ENCODE results near the gene ESAM.

ESAM gene

GRCh38 chr11:124804884-124805283, 42.8 kb upstream of the ESAM start:
- Histone ChIP-seq H3K4me3 (ENCODE audit: insufficient read depth in 1 of 2, low read depth in 1 of 2, low read length in 2 of 2) (no peak overlapping the region), H3K23ac (ENCODE audit: low read length in 2 of 2) (no peak overlapping the region), H3K4me1 (ENCODE audit: control insufficient read depth, insufficient read depth, low read depth, low read length) (peaks cover 2% of the 10 kb centered on the region), H2AK5ac (ENCODE audit: low read length, severe bottlenecking) (no peak overlapping the region), H2BK120ac (ENCODE audit: low read depth, low read length) (no peak overlapping the region), H3K4me2 (ENCODE audit: low read length, poor library complexity, severe bottlenecking) (no peak overlapping the region), H3K4ac (ENCODE audit: low read depth in 1 of 2, low read length in 2 of 2) (no peak overlapping the region), H2BK12ac (ENCODE audit: low read length in 2 of 2) (no peak overlapping the region), H4K8ac (ENCODE audit: low read length) (no peak overlapping the region), H3K14ac (ENCODE audit: low read length in 2 of 2) (no peak overlapping the region), H3K9ac (ENCODE audit: low read length) (no peak overlapping the region), H3K36me3 (ENCODE audit: control insufficient read depth in 1 of 2, insufficient read depth in 2 of 2, low read depth in 1 of 2, low read length in 2 of 2) (peaks cover 0 to 4% of the 10 kb centered on the region in 2 experiments), H3K9me3 (ENCODE audit: control insufficient read depth, low read length) (no peaks in the 10 kb centered on the region), H3K27ac (ENCODE audit: low read length, poor library complexity, severe bottlenecking) (no peak overlapping the region), H3K79me1 (replicated peaks; ENCODE audit: low read length, poor library complexity, severe bottlenecking) (no peaks in the 10 kb centered on the region), H3K18ac (ENCODE audit: low read depth in 1 of 2, low read length in 2 of 2) (no peak overlapping the region), H4K91ac (ENCODE audit: low read length) (no peak overlapping the region), H2AFZ (ENCODE audit: low read depth, low read length) (no peak overlapping the region), H3K27me3 (ENCODE audit: control insufficient read depth in 1 of 2, insufficient read depth in 1 of 2, low read length in 2 of 2) (peaks cover 6 to 17% of the 10 kb centered on the region in 2 experiments), H2BK15ac (ENCODE audit: low read depth, poor library complexity, severe bottlenecking) (no peak overlapping the region), H2BK5ac (ENCODE audit: low read depth, low read length, poor library complexity, severe bottlenecking) (no peak overlapping the region)
- DNase-seq = no peak
- 92% methylated on average over 3 of the region's 3 CpGs for WGBS

- no peak overlapping the region for H2BK15ac ChIP-seq (ENCODE audit: low read depth, poor library complexity, severe bottlenecking)
- H2BK5ac ChIP-seq (ENCODE audit: low read depth, low read length, poor library complexity, severe bottlenecking) = no peak overlapping the region
- peaks cover 0 to 8% of the 10 kb centered on the region in 2 experiments for H3K27me3 ChIP-seq (ENCODE audit: control insufficient read depth in 1 of 2, insufficient read depth in 1 of 2, low read length in 2 of 2)
- H3K4me3 ChIP-seq (ENCODE audit: insufficient read depth in 1 of 2, low read depth in 1 of 2, low read length in 2 of 2) = peak overlapping the region in 1 of 2 experiments; percentile 82
- DNase-seq = peak; percentile 16
- H4K8ac ChIP-seq (ENCODE audit: low read length) = no peak overlapping the region
- H3K4ac ChIP-seq (ENCODE audit: low read depth in 1 of 2, low read length in 2 of 2) = no peak overlapping the region
- peaks cover 4% of the 10 kb centered on the region for H3K4me1 ChIP-seq (ENCODE audit: control insufficient read depth, insufficient read depth, low read depth, low read length)
- no peak overlapping the region for H3K4me2 ChIP-seq (ENCODE audit: low read length, poor library complexity, severe bottlenecking)
- no peak overlapping the region for H2BK120ac ChIP-seq (ENCODE audit: low read depth, low read length)
- no peak overlapping the region for H3K18ac ChIP-seq (ENCODE audit: low read depth in 1 of 2, low read length in 2 of 2)
- H3K79me1 ChIP-seq (replicated peaks; ENCODE audit: low read length, poor library complexity, severe bottlenecking) = peaks cover 3% of the 10 kb centered on the region
- H3K27ac ChIP-seq (ENCODE audit: low read length, poor library complexity, severe bottlenecking) = no peak overlapping the region
- H3K14ac ChIP-seq (ENCODE audit: low read length in 2 of 2) = no peak overlapping the region
- no peaks in the 10 kb centered on the region for H3K9me3 ChIP-seq (ENCODE audit: control insufficient read depth, low read length)
- no peak overlapping the region for H2AFZ ChIP-seq (ENCODE audit: low read depth, low read length)
- H2AK5ac ChIP-seq (ENCODE audit: low read length, severe bottlenecking) = no peak overlapping the region
- no peak overlapping the region for H4K91ac ChIP-seq (ENCODE audit: low read length)
- H3K36me3 ChIP-seq (ENCODE audit: control insufficient read depth in 1 of 2, insufficient read depth in 2 of 2, low read depth in 1 of 2, low read length in 2 of 2) = peaks cover 0 to 4% of the 10 kb centered on the region in 2 experiments
- 68% methylated on average over 2 of the region's 8 CpGs for WGBS
- H2BK12ac ChIP-seq (ENCODE audit: low read length in 2 of 2) = no peak overlapping the region
- H3K23ac ChIP-seq (ENCODE audit: low read length in 2 of 2) = no peak overlapping the region
- H3K9ac ChIP-seq (ENCODE audit: low read length) = peak overlapping the region; percentile 95
Measured at GRCh38 chr11:124801636-124802312, 39.7 kb upstream of the ESAM start.

GRCh38 chr11:124801014-124801413, 38.9 kb upstream of the ESAM start:
- Histone ChIP-seq H3K79me1 (replicated peaks; ENCODE audit: low read length, poor library complexity, severe bottlenecking) (peaks cover 4% of the 10 kb centered on the region), H3K4me2 (ENCODE audit: low read length, poor library complexity, severe bottlenecking) (peak overlapping the region; percentile 94), H3K23ac (ENCODE audit: low read length in 2 of 2) (no peak overlapping the region), H3K4me3 (ENCODE audit: insufficient read depth in 1 of 2, low read depth in 1 of 2, low read length in 2 of 2) (peak overlapping the region in 1 of 2 experiments; percentile 82), H3K14ac (ENCODE audit: low read length in 2 of 2) (no peak overlapping the region), H2AK5ac (ENCODE audit: low read length, severe bottlenecking) (no peak overlapping the region), H2BK5ac (ENCODE audit: low read depth, low read length, poor library complexity, severe bottlenecking) (no peak overlapping the region), H2BK12ac (ENCODE audit: low read length in 2 of 2) (no peak overlapping the region), H3K4ac (ENCODE audit: low read depth in 1 of 2, low read length in 2 of 2) (no peak overlapping the region), H3K9me3 (ENCODE audit: control insufficient read depth, low read length) (no peaks in the 10 kb centered on the region), H2AFZ (ENCODE audit: low read depth, low read length) (no peak overlapping the region), H3K27me3 (ENCODE audit: control insufficient read depth in 1 of 2, insufficient read depth in 1 of 2, low read length in 2 of 2) (peaks cover 0 to 8% of the 10 kb centered on the region in 2 experiments), H2BK15ac (ENCODE audit: low read depth, poor library complexity, severe bottlenecking) (no peak overlapping the region), H2BK120ac (ENCODE audit: low read depth, low read length) (no peak overlapping the region), H3K27ac (ENCODE audit: low read length, poor library complexity, severe bottlenecking) (peak overlapping the region; percentile 85), H4K91ac (ENCODE audit: low read length) (no peak overlapping the region), H3K18ac (ENCODE audit: low read depth in 1 of 2, low read length in 2 of 2) (no peak overlapping the region), H4K8ac (ENCODE audit: low read length) (no peak overlapping the region), H3K9ac (ENCODE audit: low read length) (peak overlapping the region; percentile 95), H3K36me3 (ENCODE audit: control insufficient read depth in 1 of 2, insufficient read depth in 2 of 2, low read depth in 1 of 2, low read length in 2 of 2) (peaks cover 0 to 4% of the 10 kb centered on the region in 2 experiments), H3K4me1 (ENCODE audit: control insufficient read depth, insufficient read depth, low read depth, low read length) (peaks cover 4% of the 10 kb centered on the region)
- 10% methylated on average over 2 of the region's 8 CpGs for WGBS
- DNase-seq = peak; percentile 70

GRCh38 chr11:124800226-124800929, 38.3 kb upstream of the ESAM start, which contains the start of gene MSANTD2:
TSS of gene MSANTD2 (minus strand) at chr11:124800406. CDS start at chr11:124800380, 26 bp downstream.
- Histone ChIP-seq H2BK15ac (ENCODE audit: low read depth, poor library complexity, severe bottlenecking) (peak within 1 kb of the TSS; percentile 99), H3K4me1 (ENCODE audit: control insufficient read depth, insufficient read depth, low read depth, low read length) (peaks cover 4% of the 10 kb centered on the region), H2BK5ac (ENCODE audit: low read depth, low read length, poor library complexity, severe bottlenecking) (peak within 1 kb of the TSS; percentile 100), H3K4me3 (ENCODE audit: insufficient read depth in 1 of 2, low read depth in 1 of 2, low read length in 2 of 2) (peak within 1 kb of the TSS; percentile 82 to 100), H3K23ac (ENCODE audit: low read length in 2 of 2) (peak within 1 kb of the TSS in 1 of 2 experiments; percentile 94), H3K27ac (ENCODE audit: low read length, poor library complexity, severe bottlenecking) (peak within 1 kb of the TSS; percentile 85), H3K27me3 (ENCODE audit: control insufficient read depth in 1 of 2, insufficient read depth in 1 of 2, low read length in 2 of 2) (peaks cover 0 to 8% of the 10 kb centered on the region in 2 experiments), H3K36me3 (ENCODE audit: control insufficient read depth in 1 of 2, insufficient read depth in 2 of 2, low read depth in 1 of 2, low read length in 2 of 2) (peaks cover 0 to 4% of the 10 kb centered on the region in 2 experiments), H3K4ac (ENCODE audit: low read depth in 1 of 2, low read length in 2 of 2) (peak within 1 kb of the TSS; percentile 98 to 100), H4K91ac (ENCODE audit: low read length) (peak within 1 kb of the TSS; percentile 100), H4K8ac (ENCODE audit: low read length) (peak within 1 kb of the TSS; percentile 100), H3K18ac (ENCODE audit: low read depth in 1 of 2, low read length in 2 of 2) (peak within 1 kb of the TSS; percentile 96 to 99), H2BK120ac (ENCODE audit: low read depth, low read length) (peak within 1 kb of the TSS; percentile 100), H2AK5ac (ENCODE audit: low read length, severe bottlenecking) (no peak within 1 kb of the TSS), H3K9me3 (ENCODE audit: control insufficient read depth, low read length) (no peaks in the 10 kb centered on the region), H2AFZ (ENCODE audit: low read depth, low read length) (peak within 1 kb of the TSS; percentile 79), H3K79me1 (replicated peaks; ENCODE audit: low read length, poor library complexity, severe bottlenecking) (peaks cover 5% of the 10 kb centered on the region), H3K9ac (ENCODE audit: low read length) (peak within 1 kb of the TSS; percentile 95), H2BK12ac (ENCODE audit: low read length in 2 of 2) (peak within 1 kb of the TSS in 1 of 2 experiments; percentile 92), H3K14ac (ENCODE audit: low read length in 2 of 2) (peak within 1 kb of the TSS in 1 of 2 experiments; percentile 93), H3K4me2 (ENCODE audit: low read length, poor library complexity, severe bottlenecking) (peak within 1 kb of the TSS; percentile 94)
- WGBS = 4% methylated on average over 9 of the region's 62 CpGs
- DNase-seq = peak; percentile 90

Data from mesenchymal stem cell (in vitro differentiated cells and primary cell).